HCT116 (cell line): ENCODE data around the gene ALOX15. TPM values are rescaled to one million over a fixed set of nuclear protein-coding genes. Genes with fewer than 3 reads are reported as not detected.

Experiments used
- ATAC-seq: fragments of 200-7000 bp; cut with Tn5 transposase; 2 replicates; pipeline ENCODE4 v1.9.1; 2020; ENCODE audit warnings: mild to moderate bottlenecking, moderate library complexity
- BruUV-seq: library from RNA; stranded (reverse); fragments of 400-500 nt; replicated peaks from 2 replicates; lab custom pipeline; 2021; lab: Mats Ljungman, UMichigan
- CTCF ChIA-PET: fragments of 300-600 bp; sonication (Branson Sonifier 250); formaldehyde crosslinking; loops from one replicate; lab custom pipeline; 2021; ENCODE audit warnings: antibody characterized with exemption; lab: Charles Lee
- POLR2A ChIA-PET: fragments of 300-600, 350-600 bp; sonication (Branson Sonifier 250); formaldehyde crosslinking; loops from one replicate; lab custom pipeline; 2021; ENCODE audit warnings: antibody characterized with exemption; lab: Charles Lee
- RAD21 ChIA-PET, 2 experiments: fragments of 300-600 bp; sonication (Branson Sonifier 250); formaldehyde crosslinking; loops; one replicate each; lab custom pipeline; 2023; ENCODE audit warnings: low total read pairs in 2 of 2; ENCODE audit not compliant: uncharacterized antibody in 2 of 2, unreplicated experiment in 2 of 2, low non-redundant PET in 1 of 2; lab: Charles Lee
- DNase-seq: peaks from one replicate; pipeline ENCODE4 v3.0.0-alpha.2; 2010; ENCODE audit warnings: low read depth, low spot score
- H2AFZ ChIP-seq: fragments of 200-600 bp; shearing (Covaris generic), sonication (generic); 2 replicates; pipeline ENCODE4 v1.6.1; 2017; ENCODE audit warnings: low read depth, mixed run types, mixed read lengths, antibody characterized with exemption, low read length; ENCODE audit not compliant: poor library complexity, severe bottlenecking
- H3K27ac ChIP-seq: 2 replicates; pipeline ENCODE4 v1.5.1; 2012; ENCODE audit warnings: low read depth, low read length
- H3K27me3 ChIP-seq: fragments of 200-600 bp; sonication (generic); 2 replicates; pipeline ENCODE4 v1.6.1; 2016; ENCODE audit warnings: mixed run types, low read length, mixed read lengths; ENCODE audit not compliant: insufficient read depth
- H3K36me3 ChIP-seq, 2 experiments: fragments of 200-500 bp in 1 of 2; fragments of 200-600 bp in 1 of 2; sonication (Bioruptor generic) in 1 of 2; sonication (generic) in 1 of 2; 2 replicates each; pipeline versions ENCODE4 v1.5.1 to v1.6.1; 2014 to 2016; ENCODE audit warnings: low read length in 2 of 2, inconsistent platforms in 1 of 2, mixed read lengths in 1 of 2, mixed run types in 1 of 2; ENCODE audit not compliant: insufficient read depth in 2 of 2, control insufficient read depth in 1 of 2
- H3K4me1 ChIP-seq, 2 experiments: fragments of 200-600 bp in 1 of 2; sonication (generic) in 1 of 2; 2 replicates each; pipeline versions ENCODE4 v1.5.1 to v1.6.1; 2012 to 2017; ENCODE audit warnings: low read length in 2 of 2, inconsistent platforms in 1 of 2, mild to moderate bottlenecking in 1 of 2, mixed read lengths in 1 of 2, mixed run types in 1 of 2, moderate library complexity in 1 of 2; ENCODE audit not compliant: insufficient read depth in 2 of 2, control insufficient read depth in 1 of 2
- H3K4me2 ChIP-seq: fragments of 200-600 bp; sonication (generic); 2 replicates; pipeline ENCODE4 v1.6.1; 2017; ENCODE audit warnings: mixed run types, low read length, mixed read lengths
- H3K4me3 ChIP-seq, 2 experiments: fragments of 200-600 bp in 1 of 2; sonication (generic) in 1 of 2; replicated peaks in 1 of 2; 2 replicates each; pipeline ENCODE4 v1.5.1; 2011 to 2016; ENCODE audit warnings: low read length in 2 of 2, control low read depth in 1 of 2, low read depth in 1 of 2, mild to moderate bottlenecking in 1 of 2, mixed read lengths in 1 of 2, mixed run types in 1 of 2
- H3K79me2 ChIP-seq: fragments of 200-600 bp; sonication (generic); 2 replicates; pipeline ENCODE4 v1.6.1; 2017; ENCODE audit warnings: mild to moderate bottlenecking, mixed run types, low read length, moderate library complexity, mixed read lengths; ENCODE audit not compliant: insufficient read depth
- H3K9ac ChIP-seq: fragments of 200-600 bp; sonication (generic); 2 replicates; pipeline ENCODE4 v1.6.1; 2016; ENCODE audit warnings: low read length, mixed read lengths
- H3K9me2 ChIP-seq: fragments of 200-600 bp; sonication (generic), shearing (Covaris generic); 2 replicates; pipeline ENCODE4 v1.6.1; 2017; ENCODE audit warnings: mixed run types, mild to moderate bottlenecking, moderate library complexity; ENCODE audit not compliant: insufficient read depth
- H3K9me3 ChIP-seq, 2 experiments: fragments of 200-500 bp in 1 of 2; fragments of 200-600 bp in 1 of 2; sonication (Bioruptor generic) in 1 of 2; sonication (generic) in 1 of 2; 2 replicates each; pipeline ENCODE4 v1.6.1; 2014 to 2017; ENCODE audit warnings: low read length in 2 of 2, mixed read lengths in 2 of 2, inconsistent platforms in 1 of 2, low read depth in 1 of 2, mild to moderate bottlenecking in 1 of 2, mixed run types in 1 of 2, moderate library complexity in 1 of 2; ENCODE audit not compliant: control insufficient read depth in 1 of 2, insufficient read depth in 1 of 2
- H4K20me1 ChIP-seq: fragments of 200-600 bp; sonication (generic), shearing (Covaris generic); 2 replicates; pipeline ENCODE4 v1.6.1; 2017; ENCODE audit warnings: mixed run types, mild to moderate bottlenecking, moderate library complexity; ENCODE audit not compliant: insufficient read depth
- EGR1 ChIP-seq: IDR thresholded peaks from 2 replicates; pipeline ENCODE4 v1.6.1; 2012; ENCODE audit warnings: low read depth
- ELF1 ChIP-seq: IDR thresholded peaks from 2 replicates; pipeline ENCODE4 v1.6.1; 2012; ENCODE audit warnings: low read depth, borderline replicate concordance
- EZH2 ChIP-seq: fragments of 200-600 bp; sonication (generic); IDR thresholded peaks from 2 replicates; pipeline ENCODE4 v1.6.1; 2017; ENCODE audit warnings: antibody characterized with exemption, mixed run types
- EZH2phosphoT487 ChIP-seq: fragments of 200-600 bp; IDR thresholded peaks from 2 replicates; pipeline ENCODE4 v1.6.1; 2018; ENCODE audit warnings: antibody characterized with exemption, borderline replicate concordance
- FOSL1 ChIP-seq: IDR thresholded peaks from 2 replicates; pipeline ENCODE4 v1.6.1; 2012; ENCODE audit warnings: low read depth
- POLR2AphosphoS5 ChIP-seq: IDR thresholded peaks from 2 replicates; pipeline ENCODE4 v1.6.1; 2011; ENCODE audit warnings: mild to moderate bottlenecking, low read depth, low read length, moderate library complexity
- RAD21 ChIP-seq: IDR thresholded peaks from 2 replicates; pipeline ENCODE4 v1.6.1; 2012; ENCODE audit warnings: low read depth, mild to moderate bottlenecking
- SIN3A ChIP-seq: IDR thresholded peaks from 2 replicates; pipeline ENCODE4 v1.6.1; 2012; ENCODE audit warnings: low read depth
- SRF ChIP-seq: IDR thresholded peaks from 2 replicates; pipeline ENCODE4 v1.6.1; 2012; ENCODE audit warnings: low read depth
- TCF7L2 ChIP-seq: IDR thresholded peaks from 2 replicates; pipeline ENCODE4 v1.7.0; 2011; ENCODE audit warnings: borderline replicate concordance, inconsistent platforms; ENCODE audit not compliant: insufficient read depth, insufficient read length; ENCODE audit errors: extremely low read depth
- YY1 ChIP-seq: IDR thresholded peaks from 2 replicates; pipeline ENCODE4 v1.6.1; 2011; ENCODE audit warnings: low read length, low read depth, moderate library complexity, mild to moderate bottlenecking; ENCODE audit not compliant: insufficient replicate concordance; ENCODE audit errors: extremely low read depth
- ZFX ChIP-seq: fragments of 450-650 bp; IDR thresholded peaks from 2 replicates; pipeline ENCODE4 v1.6.1; 2017
- intact Hi-C: fragments of 100-400 bp; cut with micrococcal nuclease; formaldehyde crosslinking; loops from 2 replicates; pipeline ENCODE4 v1.10.0; 2022
- total RNA-seq: library from RNA; stranded (reverse); gene quantifications from one replicate; pipeline ENCODE4 v1.2.1, GENCODE V29; 2021; ENCODE audit not compliant: unreplicated experiment
- TF ChIP-seq, protein P1 (sequence below): IDR thresholded peaks from 2 replicates; pipeline ENCODE4 v1.6.1; 2012; ENCODE audit warnings: low read depth
- TF ChIP-seq, protein P2 (sequence below): IDR thresholded peaks from 2 replicates; pipeline ENCODE4 v1.6.1; 2012
- TF ChIP-seq, protein P3 (sequence below), 3 experiments: fragments of 200-600 bp in 1 of 3; sonication (generic) in 1 of 3; IDR thresholded peaks in 2 of 3; conservative IDR thresholded peaks in 1 of 3; 2 replicates each; pipeline ENCODE4 v1.5.1; 2012 to 2017; ENCODE audit warnings: low read depth in 2 of 3, low read length in 2 of 3, antibody characterized with exemption in 1 of 3, borderline replicate concordance in 1 of 3, control low read depth in 1 of 3, mild to moderate bottlenecking in 1 of 3, mixed read lengths in 1 of 3, mixed run types in 1 of 3, moderate library complexity in 1 of 3; ENCODE audit not compliant: insufficient read depth in 1 of 3
- TF ChIP-seq, protein P4 (sequence below): IDR thresholded peaks from 2 replicates; pipeline ENCODE4 v1.6.1; 2011; ENCODE audit warnings: mild to moderate bottlenecking, low read length, moderate library complexity; ENCODE audit not compliant: insufficient replicate concordance; ENCODE audit errors: extremely low read depth

The ALOX15 gene
- total RNA-seq, 1 experiment from 2014 or later, result 0.57 TPM

DNA sequence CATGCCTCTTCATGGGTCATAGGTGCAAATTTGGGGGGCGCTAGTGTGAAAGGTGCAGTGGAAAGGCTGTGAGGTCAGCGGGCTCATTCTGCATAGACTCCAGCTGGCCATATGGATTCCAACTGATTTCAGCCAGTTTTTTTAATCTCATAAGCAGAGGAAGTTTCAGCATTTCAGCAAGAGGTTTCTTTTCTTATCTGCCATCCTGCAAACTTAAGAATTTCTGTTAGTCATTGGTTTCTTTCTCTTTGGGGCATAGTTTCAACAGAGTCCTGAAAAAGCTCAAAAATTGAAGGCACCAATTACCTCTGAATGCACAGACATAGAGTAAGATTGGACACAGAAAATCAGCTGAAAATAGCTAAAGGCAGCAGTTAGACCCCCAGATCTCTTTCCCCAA is 16.2 kb upstream of the ALOX15 start:
- no peak for DNase-seq
- no peak for ATAC-seq
- TF ChIP-seq YY1, result no peak
- no peak for TF ChIP-seq SRF
- TF ChIP-seq EZH2, result no peak
- TF ChIP-seq, protein P1, sequence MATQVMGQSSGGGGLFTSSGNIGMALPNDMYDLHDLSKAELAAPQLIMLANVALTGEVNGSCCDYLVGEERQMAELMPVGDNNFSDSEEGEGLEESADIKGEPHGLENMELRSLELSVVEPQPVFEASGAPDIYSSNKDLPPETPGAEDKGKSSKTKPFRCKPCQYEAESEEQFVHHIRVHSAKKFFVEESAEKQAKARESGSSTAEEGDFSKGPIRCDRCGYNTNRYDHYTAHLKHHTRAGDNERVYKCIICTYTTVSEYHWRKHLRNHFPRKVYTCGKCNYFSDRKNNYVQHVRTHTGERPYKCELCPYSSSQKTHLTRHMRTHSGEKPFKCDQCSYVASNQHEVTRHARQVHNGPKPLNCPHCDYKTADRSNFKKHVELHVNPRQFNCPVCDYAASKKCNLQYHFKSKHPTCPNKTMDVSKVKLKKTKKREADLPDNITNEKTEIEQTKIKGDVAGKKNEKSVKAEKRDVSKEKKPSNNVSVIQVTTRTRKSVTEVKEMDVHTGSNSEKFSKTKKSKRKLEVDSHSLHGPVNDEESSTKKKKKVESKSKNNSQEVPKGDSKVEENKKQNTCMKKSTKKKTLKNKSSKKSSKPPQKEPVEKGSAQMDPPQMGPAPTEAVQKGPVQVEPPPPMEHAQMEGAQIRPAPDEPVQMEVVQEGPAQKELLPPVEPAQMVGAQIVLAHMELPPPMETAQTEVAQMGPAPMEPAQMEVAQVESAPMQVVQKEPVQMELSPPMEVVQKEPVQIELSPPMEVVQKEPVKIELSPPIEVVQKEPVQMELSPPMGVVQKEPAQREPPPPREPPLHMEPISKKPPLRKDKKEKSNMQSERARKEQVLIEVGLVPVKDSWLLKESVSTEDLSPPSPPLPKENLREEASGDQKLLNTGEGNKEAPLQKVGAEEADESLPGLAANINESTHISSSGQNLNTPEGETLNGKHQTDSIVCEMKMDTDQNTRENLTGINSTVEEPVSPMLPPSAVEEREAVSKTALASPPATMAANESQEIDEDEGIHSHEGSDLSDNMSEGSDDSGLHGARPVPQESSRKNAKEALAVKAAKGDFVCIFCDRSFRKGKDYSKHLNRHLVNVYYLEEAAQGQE, result no peak
- TF ChIP-seq ELF1, result no peak
- TF ChIP-seq, protein P2, sequence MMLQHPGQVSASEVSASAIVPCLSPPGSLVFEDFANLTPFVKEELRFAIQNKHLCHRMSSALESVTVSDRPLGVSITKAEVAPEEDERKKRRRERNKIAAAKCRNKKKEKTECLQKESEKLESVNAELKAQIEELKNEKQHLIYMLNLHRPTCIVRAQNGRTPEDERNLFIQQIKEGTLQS, result no peak
- no peak for TF ChIP-seq FOSL1
- TF ChIP-seq, protein P3, sequence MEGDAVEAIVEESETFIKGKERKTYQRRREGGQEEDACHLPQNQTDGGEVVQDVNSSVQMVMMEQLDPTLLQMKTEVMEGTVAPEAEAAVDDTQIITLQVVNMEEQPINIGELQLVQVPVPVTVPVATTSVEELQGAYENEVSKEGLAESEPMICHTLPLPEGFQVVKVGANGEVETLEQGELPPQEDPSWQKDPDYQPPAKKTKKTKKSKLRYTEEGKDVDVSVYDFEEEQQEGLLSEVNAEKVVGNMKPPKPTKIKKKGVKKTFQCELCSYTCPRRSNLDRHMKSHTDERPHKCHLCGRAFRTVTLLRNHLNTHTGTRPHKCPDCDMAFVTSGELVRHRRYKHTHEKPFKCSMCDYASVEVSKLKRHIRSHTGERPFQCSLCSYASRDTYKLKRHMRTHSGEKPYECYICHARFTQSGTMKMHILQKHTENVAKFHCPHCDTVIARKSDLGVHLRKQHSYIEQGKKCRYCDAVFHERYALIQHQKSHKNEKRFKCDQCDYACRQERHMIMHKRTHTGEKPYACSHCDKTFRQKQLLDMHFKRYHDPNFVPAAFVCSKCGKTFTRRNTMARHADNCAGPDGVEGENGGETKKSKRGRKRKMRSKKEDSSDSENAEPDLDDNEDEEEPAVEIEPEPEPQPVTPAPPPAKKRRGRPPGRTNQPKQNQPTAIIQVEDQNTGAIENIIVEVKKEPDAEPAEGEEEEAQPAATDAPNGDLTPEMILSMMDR (IDR thresholded peaks at IDR 0.05 in 2 of 3, conservative IDR thresholded peaks at IDR 0.05 in 1 of 3; ENCODE audit: borderline replicate concordance in 1 of 3, insufficient read depth in 1 of 3, low read depth in 2 of 3, low read length in 2 of 3), result no peak
- no peak for TF ChIP-seq EZH2phosphoT487
- TF ChIP-seq TCF7L2, result no peak
- TF ChIP-seq, protein P4, sequence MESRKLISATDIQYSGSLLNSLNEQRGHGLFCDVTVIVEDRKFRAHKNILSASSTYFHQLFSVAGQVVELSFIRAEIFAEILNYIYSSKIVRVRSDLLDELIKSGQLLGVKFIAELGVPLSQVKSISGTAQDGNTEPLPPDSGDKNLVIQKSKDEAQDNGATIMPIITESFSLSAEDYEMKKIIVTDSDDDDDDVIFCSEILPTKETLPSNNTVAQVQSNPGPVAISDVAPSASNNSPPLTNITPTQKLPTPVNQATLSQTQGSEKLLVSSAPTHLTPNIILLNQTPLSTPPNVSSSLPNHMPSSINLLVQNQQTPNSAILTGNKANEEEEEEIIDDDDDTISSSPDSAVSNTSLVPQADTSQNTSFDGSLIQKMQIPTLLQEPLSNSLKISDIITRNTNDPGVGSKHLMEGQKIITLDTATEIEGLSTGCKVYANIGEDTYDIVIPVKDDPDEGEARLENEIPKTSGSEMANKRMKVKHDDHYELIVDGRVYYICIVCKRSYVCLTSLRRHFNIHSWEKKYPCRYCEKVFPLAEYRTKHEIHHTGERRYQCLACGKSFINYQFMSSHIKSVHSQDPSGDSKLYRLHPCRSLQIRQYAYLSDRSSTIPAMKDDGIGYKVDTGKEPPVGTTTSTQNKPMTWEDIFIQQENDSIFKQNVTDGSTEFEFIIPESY, result no peak
- TF ChIP-seq SIN3A, result no peak
- no peak for TF ChIP-seq EGR1
- TF ChIP-seq RAD21, result no peak
- TF ChIP-seq ZFX, result no peak
- TF ChIP-seq POLR2AphosphoS5, result no peak
- H3K9ac ChIP-seq, result no peak overlapping the region
- H3K9me2 ChIP-seq, result no peaks in the 10 kb centered on the region
- H3K27me3 ChIP-seq, result no peaks in the 10 kb centered on the region
- no peaks in the 10 kb centered on the region for H3K79me2 ChIP-seq
- H3K4me1 ChIP-seq, result 0 out of 4 replicates have a peak, but pooled peaks cover 0 to 3% of the 10 kb centered on the region in 2 experiments
- no peaks in the 10 kb centered on the region for H4K20me1 ChIP-seq
- no peaks in the 10 kb centered on the region for H3K36me3 ChIP-seq
- ChIA-PET CTCF (no interaction called here), RAD21 (no interaction called here), POLR2A (no interaction called here)
- no TSS peak for BruUV-seq
- intact Hi-C loops, result no loop called here
- H2AFZ ChIP-seq, result no peak overlapping the region
- H3K27ac ChIP-seq, result no peak overlapping the region
- no peaks in the 10 kb centered on the region for H3K9me3 ChIP-seq
- no peak overlapping the region for H3K4me2 ChIP-seq
- no peak overlapping the region for H3K4me3 ChIP-seq
